Left ventricle myocardium superior (tissue), 1 donor: ENCODE results near the gene TFB2M. TPM values are rescaled to one million over a fixed set of nuclear protein-coding genes. Genes with fewer than 3 reads are reported as not detected.

Experiments used
- ATAC-seq: fragments of 200-7000 bp; cut with Tn5 transposase; one replicate; pipeline ENCODE4 v1.9.1; 2020; ENCODE audit warnings: mild to moderate bottlenecking, moderate library complexity
- DNase-seq: peaks from one replicate; pipeline ENCODE4 v3.0.0-alpha.2; 2020
- intact Hi-C: fragments of 100-400 bp; cut with micrococcal nuclease; formaldehyde crosslinking; loops from one replicate; pipeline ENCODE4 v1.11.0; 2022
- total RNA-seq: library from RNA; stranded (reverse); fragmentation: NEBNext Ultra II Directional; extraction: Animal tissue kit (Norgen Biotek cat#: 25700); gene quantifications from one replicate; pipeline ENCODE4 v1.2.1, GENCODE V29; 2021
- donor health status: DM: no; HTN: yes; CAD: no; lungs with severe emphysema.

Gene TFB2M
- total RNA-seq, 1 donor from 2014 or later, result 17.4 TPM

- intact Hi-C loops, result no loop called here
- no peak for ATAC-seq
- no peak for DNase-seq
These were observed 39.7 kb downstream of the TFB2M start for GRCh38 chr1:246526380-246526779.

GRCh38 chr1:246519514-246519913 lies 46.5 kb downstream of the TFB2M start:
- ATAC-seq, result no peak
- no peak for DNase-seq
- intact Hi-C loops, result no loop called here

GRCh38 chr1:246518456-246519205 lies 47.4 kb downstream of the TFB2M start:
- intact Hi-C loops, result no loop called here
- ATAC-seq, result no peak
- no peak for DNase-seq

- intact Hi-C loops, result no loop called here
- DNase-seq (no peak), ATAC-seq (no peak)
These were observed 48.7 kb downstream of the TFB2M start for GRCh38 chr1:246517391-246517790.

GRCh38 chr1:246516126-246516525 lies 49.9 kb downstream of the TFB2M start:
- ATAC-seq, result no peak
- intact Hi-C loops, result no loop called here

GRCh38 chr1:246515390-246516005 lies 50.6 kb downstream of the TFB2M start:
- intact Hi-C loops, result no loop called here
- DNase-seq (no peak), ATAC-seq (no peak)

More at GRCh38 chr1:246516126-246516525, 49.9 kb downstream of the TFB2M start:
- DNase-seq, result no peak

GRCh38 chr1:246513619-246514343 lies 52.3 kb downstream of the TFB2M start:
- DNase-seq (no peak), ATAC-seq (no peak)
- intact Hi-C loops, result no loop called here

GRCh38 chr1:246513041-246513440 lies 53.0 kb downstream of the TFB2M start:
- intact Hi-C loops, result no loop called here
- DNase-seq (no peak), ATAC-seq (no peak)

- ATAC-seq, result no peak
- intact Hi-C loops, result no loop called here
- no peak for DNase-seq
These were observed 53.4 kb downstream of the TFB2M start for GRCh38 chr1:246512635-246513034.

- DNase-seq (no peak), ATAC-seq (no peak)
- intact Hi-C loops, result no loop called here
These were observed 53.8 kb downstream of the TFB2M start for GRCh38 chr1:246512230-246512629.

- DNase-seq (no peak), ATAC-seq (no peak)
- intact Hi-C loops, result no loop called here
These were observed 54.9 kb downstream of the TFB2M start for GRCh38 chr1:246511203-246511602.

- no peak for DNase-seq
- intact Hi-C loops, result no loop called here
- no peak for ATAC-seq
These were observed 55.7 kb downstream of the TFB2M start for GRCh38 chr1:246510147-246511030.

- intact Hi-C loops, result no loop called here
- ATAC-seq (no peak), DNase-seq (no peak)
These were observed 57.0 kb downstream of the TFB2M start for GRCh38 chr1:246508897-246509688.

GRCh38 chr1:246506674-246507481 lies 59.2 kb downstream of the TFB2M start, which contains the start of gene SMYD3:
Gene SMYD3 (minus strand): TSS chr1:246507279.
- DNase-seq (peak; percentile 90), ATAC-seq (peak; percentile 99)
- intact Hi-C loops, result no loop called here

- intact Hi-C loops, result no loop called here
- no peak for DNase-seq
- no peak for ATAC-seq
These were observed 59.7 kb downstream of the TFB2M start for GRCh38 chr1:246506367-246506673.

GRCh38 chr1:246503341-246503740 lies 62.7 kb downstream of the TFB2M start:
- DNase-seq, result no peak
- intact Hi-C loops, result no loop called here
- no peak for ATAC-seq

- intact Hi-C loops, result loop anchor here (5.0 kb wide), 1 partner anchor 200 kb away; no protein-coding TSS in a partner anchor
- no peak for DNase-seq
- no peak for ATAC-seq
These were observed 68.6 kb downstream of the TFB2M start for GRCh38 chr1:246497331-246497915.
